Measurements from ENCODE around the gene SYT9.

The SYT9 gene

GRCh38 chr11:7485186-7486097 is 233.7 kb downstream of the SYT9 start, which contains the start of gene OLFML1:
TSS of gene OLFML1 (plus strand) at chr11:7485506. CDS start at chr11:7485876, 370 bp downstream.
- no peaks in the 10 kb centered on the region for H3K4me1 ChIP-seq (ENCODE audit: control insufficient read depth, insufficient read depth, low read length)
- no peak within 1 kb of the TSS for H3K4me3 ChIP-seq (ENCODE audit: low read depth, low read length)
- no peaks in the 10 kb centered on the region for H3K27me3 ChIP-seq (ENCODE audit: control insufficient read depth, insufficient read depth, low read length)
- H3K9me3 ChIP-seq (ENCODE audit: control insufficient read depth, insufficient read depth, low read length): no peaks in the 10 kb centered on the region
- no peaks in the 10 kb centered on the region for H3K36me3 ChIP-seq (ENCODE audit: control insufficient read depth, insufficient read depth, low read length)
- H3K9ac ChIP-seq (ENCODE audit: low read depth, low read length): no peak within 1 kb of the TSS

DNA sequence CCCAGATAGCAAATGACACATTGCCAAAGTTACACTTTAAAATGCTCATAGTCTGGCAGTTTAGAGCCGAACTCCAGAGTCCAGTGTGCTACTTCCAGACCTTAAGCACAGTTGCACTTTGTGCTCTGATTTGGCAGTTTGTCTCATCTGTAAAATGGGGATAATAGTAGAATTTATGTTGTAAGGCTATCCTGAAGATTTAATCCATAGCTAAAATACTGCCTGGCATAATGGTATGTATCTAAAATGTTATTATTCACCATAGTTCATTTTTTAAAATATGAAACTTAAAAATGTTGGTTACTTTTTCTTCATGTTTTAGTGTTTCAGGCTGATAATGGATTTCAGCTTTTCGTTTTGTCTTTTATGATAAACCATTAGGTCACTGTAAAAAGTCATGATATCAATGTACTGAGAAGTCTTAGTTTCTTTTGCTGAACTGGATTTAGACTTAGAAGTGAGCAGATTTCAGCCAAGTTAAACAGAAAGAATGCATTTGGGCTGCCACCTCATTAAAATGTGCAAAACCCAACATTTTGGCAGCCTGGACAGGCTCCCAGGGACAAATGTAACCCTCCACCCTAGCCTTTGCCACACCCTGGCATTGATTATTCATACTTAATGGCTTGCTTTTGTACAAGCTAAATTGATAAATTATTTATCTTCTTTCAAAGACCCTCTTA is 234.5 kb downstream of the SYT9 start:
- H3K36me3 ChIP-seq (ENCODE audit: control insufficient read depth, insufficient read depth, low read length): no peaks in the 10 kb centered on the region
- H3K9ac ChIP-seq (ENCODE audit: low read depth, low read length): no peak overlapping the region
- H3K4me3 ChIP-seq (ENCODE audit: low read depth, low read length): no peak overlapping the region
- no peaks in the 10 kb centered on the region for H3K4me1 ChIP-seq (ENCODE audit: control insufficient read depth, insufficient read depth, low read length)
- no peaks in the 10 kb centered on the region for H3K27me3 ChIP-seq (ENCODE audit: control insufficient read depth, insufficient read depth, low read length)
- H3K9me3 ChIP-seq (ENCODE audit: control insufficient read depth, insufficient read depth, low read length): no peaks in the 10 kb centered on the region

GRCh38 chr11:7486781-7487140 is 235.1 kb downstream of the SYT9 start:
- Histone ChIP-seq H3K9ac (ENCODE audit: low read depth, low read length) (no peak overlapping the region), H3K4me3 (ENCODE audit: low read depth, low read length) (no peak overlapping the region), H3K9me3 (ENCODE audit: control insufficient read depth, insufficient read depth, low read length) (no peaks in the 10 kb centered on the region), H3K4me1 (ENCODE audit: control insufficient read depth, insufficient read depth, low read length) (no peaks in the 10 kb centered on the region), H3K36me3 (ENCODE audit: control insufficient read depth, insufficient read depth, low read length) (no peaks in the 10 kb centered on the region), H3K27me3 (ENCODE audit: control insufficient read depth, insufficient read depth, low read length) (no peaks in the 10 kb centered on the region)

DNA sequence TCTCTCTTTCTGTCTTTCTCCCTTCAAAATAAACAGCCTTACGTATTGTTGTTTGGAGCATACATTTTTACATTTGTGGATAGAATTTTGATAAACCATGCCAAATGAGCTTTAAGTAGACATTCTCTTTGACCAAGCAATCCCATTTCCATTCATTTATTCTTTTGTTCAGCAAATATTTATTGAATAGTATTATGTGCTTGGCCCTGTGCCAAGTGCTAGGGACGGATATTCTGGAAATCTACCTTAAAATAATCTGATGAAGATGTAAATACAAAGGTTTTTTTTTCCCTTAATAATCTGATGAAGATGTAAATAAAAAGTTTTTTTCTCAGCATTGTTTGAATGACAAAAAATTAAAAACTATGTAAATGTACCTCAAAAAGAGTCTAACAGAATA is 235.7 kb downstream of the SYT9 start:
- no peak overlapping the region for H3K4me3 ChIP-seq (ENCODE audit: low read depth, low read length)
- H3K4me1 ChIP-seq (ENCODE audit: control insufficient read depth, insufficient read depth, low read length): no peaks in the 10 kb centered on the region
- no peaks in the 10 kb centered on the region for H3K9me3 ChIP-seq (ENCODE audit: control insufficient read depth, insufficient read depth, low read length)
- H3K36me3 ChIP-seq (ENCODE audit: control insufficient read depth, insufficient read depth, low read length): no peaks in the 10 kb centered on the region
- no peak overlapping the region for H3K9ac ChIP-seq (ENCODE audit: low read depth, low read length)
- no peaks in the 10 kb centered on the region for H3K27me3 ChIP-seq (ENCODE audit: control insufficient read depth, insufficient read depth, low read length)

- no peaks in the 10 kb centered on the region for H3K9me3 ChIP-seq (ENCODE audit: control insufficient read depth, insufficient read depth, low read length)
- no peaks in the 10 kb centered on the region for H3K4me1 ChIP-seq (ENCODE audit: control insufficient read depth, insufficient read depth, low read length)
- no peak overlapping the region for H3K4me3 ChIP-seq (ENCODE audit: low read depth, low read length)
- no peaks in the 10 kb centered on the region for H3K36me3 ChIP-seq (ENCODE audit: control insufficient read depth, insufficient read depth, low read length)
- H3K9ac ChIP-seq (ENCODE audit: low read depth, low read length): no peak overlapping the region
- H3K27me3 ChIP-seq (ENCODE audit: control insufficient read depth, insufficient read depth, low read length): no peaks in the 10 kb centered on the region
These were observed 237.0 kb downstream of the SYT9 start for GRCh38 chr11:7488681-7489080.

DNA sequence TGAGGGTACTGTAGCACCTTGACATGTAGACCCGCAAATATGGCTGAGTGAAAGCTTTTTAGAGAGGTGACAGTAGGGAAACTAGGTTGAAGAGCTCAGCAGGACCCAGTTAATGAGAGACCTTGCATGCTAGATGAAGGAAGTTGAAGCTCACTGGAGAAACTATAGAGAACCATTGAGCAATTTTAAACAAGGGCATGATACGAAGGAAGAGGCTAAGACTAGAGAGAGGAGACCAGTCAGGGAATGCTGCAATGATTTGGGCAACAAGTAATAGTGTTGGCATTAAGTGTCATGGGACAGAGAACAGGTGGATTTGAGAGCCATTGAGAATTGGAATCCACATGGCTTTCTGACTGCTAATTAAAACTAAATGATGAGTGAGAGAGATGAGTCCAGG is 237.7 kb downstream of the SYT9 start:
- Histone ChIP-seq H3K4me1 (ENCODE audit: control insufficient read depth, insufficient read depth, low read length) (no peaks in the 10 kb centered on the region), H3K27me3 (ENCODE audit: control insufficient read depth, insufficient read depth, low read length) (no peaks in the 10 kb centered on the region), H3K4me3 (ENCODE audit: low read depth, low read length) (no peak overlapping the region), H3K9ac (ENCODE audit: low read depth, low read length) (no peak overlapping the region), H3K9me3 (ENCODE audit: control insufficient read depth, insufficient read depth, low read length) (no peaks in the 10 kb centered on the region), H3K36me3 (ENCODE audit: control insufficient read depth, insufficient read depth, low read length) (no peaks in the 10 kb centered on the region)

DNA sequence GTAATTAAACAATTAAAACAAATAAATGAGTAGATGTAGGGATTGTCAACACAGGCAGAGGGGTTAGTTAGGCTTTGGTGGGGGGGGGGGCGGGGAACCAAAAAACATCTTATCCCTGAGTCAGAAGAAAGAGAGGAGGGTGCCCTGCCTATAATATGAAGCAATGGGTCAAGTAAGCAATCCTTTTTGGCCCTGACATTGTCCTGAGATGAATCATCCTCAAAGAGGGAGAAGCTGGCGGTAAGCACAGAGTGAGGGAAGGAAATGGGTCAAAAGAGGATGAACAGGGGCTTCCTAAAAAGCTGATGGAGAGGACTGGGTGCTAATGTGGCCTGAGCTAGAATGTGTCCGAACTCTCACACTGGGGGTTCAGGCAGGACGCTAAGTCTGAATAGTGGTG is 238.3 kb downstream of the SYT9 start:
- Histone ChIP-seq H3K9ac (ENCODE audit: low read depth, low read length) (no peak overlapping the region), H3K27me3 (ENCODE audit: control insufficient read depth, insufficient read depth, low read length) (no peaks in the 10 kb centered on the region), H3K4me3 (ENCODE audit: low read depth, low read length) (no peak overlapping the region), H3K36me3 (ENCODE audit: control insufficient read depth, insufficient read depth, low read length) (no peaks in the 10 kb centered on the region), H3K4me1 (ENCODE audit: control insufficient read depth, insufficient read depth, low read length) (no peaks in the 10 kb centered on the region), H3K9me3 (ENCODE audit: control insufficient read depth, insufficient read depth, low read length) (no peaks in the 10 kb centered on the region)

DNA sequence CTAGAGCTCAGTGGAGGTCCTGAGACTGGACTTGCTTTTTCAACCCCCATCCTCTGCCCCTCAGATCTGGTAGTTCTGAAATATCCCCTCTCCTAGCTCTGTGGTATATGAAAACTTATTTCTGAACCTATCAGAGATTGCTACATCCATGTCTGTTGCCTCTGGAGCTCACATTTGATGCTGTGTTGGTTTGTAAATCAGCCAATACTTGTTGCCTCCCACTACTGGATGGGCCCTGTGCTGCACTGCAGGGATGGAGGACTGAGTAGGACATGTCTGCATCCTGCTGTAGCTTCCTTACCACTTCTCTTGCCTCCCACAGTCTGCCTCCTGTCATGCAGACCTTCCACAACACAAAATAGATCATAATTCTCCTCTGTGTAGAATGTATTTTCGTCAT is 238.8 kb downstream of the SYT9 start:
- Histone ChIP-seq H3K9me3 (ENCODE audit: control insufficient read depth, insufficient read depth, low read length) (no peaks in the 10 kb centered on the region), H3K36me3 (ENCODE audit: control insufficient read depth, insufficient read depth, low read length) (no peaks in the 10 kb centered on the region), H3K4me3 (ENCODE audit: low read depth, low read length) (no peak overlapping the region), H3K27me3 (ENCODE audit: control insufficient read depth, insufficient read depth, low read length) (no peaks in the 10 kb centered on the region), H3K4me1 (ENCODE audit: control insufficient read depth, insufficient read depth, low read length) (no peaks in the 10 kb centered on the region), H3K9ac (ENCODE audit: low read depth, low read length) (no peak overlapping the region)

DNA sequence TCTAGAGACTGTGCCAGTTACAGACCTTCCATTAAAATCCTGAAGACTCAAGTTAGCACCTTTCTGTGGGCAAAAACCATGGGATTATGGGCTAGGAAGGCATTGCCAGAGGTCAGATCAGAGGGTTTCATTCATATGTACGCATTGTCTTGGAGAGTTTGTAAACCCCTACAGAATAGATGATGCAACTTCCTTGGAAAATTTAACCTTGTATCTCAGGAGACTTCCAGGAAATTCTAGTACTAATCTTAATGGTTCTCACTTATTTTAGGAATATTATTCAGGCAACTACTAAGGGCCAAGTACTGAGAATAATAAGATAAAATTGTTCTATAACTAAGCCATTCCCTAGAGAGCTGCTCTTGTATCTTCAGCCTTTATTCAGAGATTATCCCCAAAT is 240.5 kb downstream of the SYT9 start:
- H3K4me3 ChIP-seq (ENCODE audit: low read depth, low read length): no peak overlapping the region
- no peaks in the 10 kb centered on the region for H3K9me3 ChIP-seq (ENCODE audit: control insufficient read depth, insufficient read depth, low read length)
- no peaks in the 10 kb centered on the region for H3K4me1 ChIP-seq (ENCODE audit: control insufficient read depth, insufficient read depth, low read length)
- no peaks in the 10 kb centered on the region for H3K27me3 ChIP-seq (ENCODE audit: control insufficient read depth, insufficient read depth, low read length)
- H3K36me3 ChIP-seq (ENCODE audit: control insufficient read depth, insufficient read depth, low read length): no peaks in the 10 kb centered on the region
- no peak overlapping the region for H3K9ac ChIP-seq (ENCODE audit: low read depth, low read length)

- no peaks in the 10 kb centered on the region for H3K9me3 ChIP-seq (ENCODE audit: control insufficient read depth, insufficient read depth, low read length)
- no peaks in the 10 kb centered on the region for H3K27me3 ChIP-seq (ENCODE audit: control insufficient read depth, insufficient read depth, low read length)
- H3K4me3 ChIP-seq (ENCODE audit: low read depth, low read length): no peak overlapping the region
- H3K36me3 ChIP-seq (ENCODE audit: control insufficient read depth, insufficient read depth, low read length): no peaks in the 10 kb centered on the region
- no peak overlapping the region for H3K9ac ChIP-seq (ENCODE audit: low read depth, low read length)
- H3K4me1 ChIP-seq (ENCODE audit: control insufficient read depth, insufficient read depth, low read length): peaks cover 2% of the 10 kb centered on the region
These were observed 242.0 kb downstream of the SYT9 start for GRCh38 chr11:7493670-7494069.

- Histone ChIP-seq H3K9me3 (ENCODE audit: control insufficient read depth, insufficient read depth, low read length) (no peaks in the 10 kb centered on the region), H3K4me3 (ENCODE audit: low read depth, low read length) (no peak overlapping the region), H3K4me1 (ENCODE audit: control insufficient read depth, insufficient read depth, low read length) (peaks cover 7% of the 10 kb centered on the region), H3K36me3 (ENCODE audit: control insufficient read depth, insufficient read depth, low read length) (no peaks in the 10 kb centered on the region), H3K9ac (ENCODE audit: low read depth, low read length) (no peak overlapping the region), H3K27me3 (ENCODE audit: control insufficient read depth, insufficient read depth, low read length) (no peaks in the 10 kb centered on the region)
These were observed 242.5 kb downstream of the SYT9 start for GRCh38 chr11:7494086-7494745.
